ENCODE measurements around the gene GMDS.

DNA sequence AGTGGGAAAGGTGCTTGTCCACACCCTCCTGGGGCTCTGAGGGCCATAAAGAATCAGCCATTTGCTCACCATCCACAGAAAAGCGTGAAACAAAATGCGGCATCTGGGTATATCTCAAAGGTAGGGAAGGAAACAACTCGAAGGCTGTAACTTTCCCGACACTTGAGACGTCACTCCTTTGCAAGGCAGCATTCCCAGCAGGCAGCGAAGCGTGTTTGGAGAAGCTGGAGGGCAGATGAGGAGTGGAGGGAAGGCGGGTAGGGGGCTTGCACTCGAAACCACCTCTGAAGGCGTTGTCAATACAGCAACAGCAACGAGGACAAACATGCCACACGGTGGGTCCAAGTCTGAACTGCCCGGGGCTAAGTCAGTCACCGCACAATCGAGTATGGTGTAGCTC is 537.3 kb downstream of the GMDS start:
- TF ChIP-seq CTCF (conservative IDR thresholded peaks at IDR 0.05; ENCODE audit: low read depth, low read length) (no peak), SMC3 (IDR thresholded peaks at IDR 0.05; ENCODE audit: low read depth, low read length) (no peak), RCOR1 (IDR thresholded peaks at IDR 0.05; ENCODE audit: insufficient replicate concordance, low read length) (no peak), RAD21 (IDR thresholded peaks at IDR 0.05; ENCODE audit: low read length) (no peak), FOS (IDR thresholded peaks at IDR 0.05; ENCODE audit: low read depth, low read length) (no peak), RFX5 (IDR thresholded peaks at IDR 0.05; ENCODE audit: low read depth, low read length) (no peak), CEBPB (IDR thresholded peaks at IDR 0.05; ENCODE audit: low read depth, low read length) (no peak), MAZ (IDR thresholded peaks at IDR 0.05; ENCODE audit: borderline replicate concordance, low read depth, low read length) (no peak), POLR2A (IDR thresholded peaks at IDR 0.05; ENCODE audit: low read depth, low read length) (no peak), BHLHE40 (IDR thresholded peaks at IDR 0.05; ENCODE audit: low read depth, low read length) (no peak)
- TF ChIP-seq, protein P1, sequence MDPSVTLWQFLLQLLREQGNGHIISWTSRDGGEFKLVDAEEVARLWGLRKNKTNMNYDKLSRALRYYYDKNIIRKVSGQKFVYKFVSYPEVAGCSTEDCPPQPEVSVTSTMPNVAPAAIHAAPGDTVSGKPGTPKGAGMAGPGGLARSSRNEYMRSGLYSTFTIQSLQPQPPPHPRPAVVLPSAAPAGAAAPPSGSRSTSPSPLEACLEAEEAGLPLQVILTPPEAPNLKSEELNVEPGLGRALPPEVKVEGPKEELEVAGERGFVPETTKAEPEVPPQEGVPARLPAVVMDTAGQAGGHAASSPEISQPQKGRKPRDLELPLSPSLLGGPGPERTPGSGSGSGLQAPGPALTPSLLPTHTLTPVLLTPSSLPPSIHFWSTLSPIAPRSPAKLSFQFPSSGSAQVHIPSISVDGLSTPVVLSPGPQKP (IDR thresholded peaks at IDR 0.05; ENCODE audit: borderline replicate concordance, low read depth, low read length) = no peak
